RPMI8226 (cell line): ENCODE data around the gene CAMKV.

Experiments used
- DNase-seq: peaks from one replicate; pipeline ENCODE4 v3.0.0-alpha.2; 2015

Gene CAMKV

DNA sequence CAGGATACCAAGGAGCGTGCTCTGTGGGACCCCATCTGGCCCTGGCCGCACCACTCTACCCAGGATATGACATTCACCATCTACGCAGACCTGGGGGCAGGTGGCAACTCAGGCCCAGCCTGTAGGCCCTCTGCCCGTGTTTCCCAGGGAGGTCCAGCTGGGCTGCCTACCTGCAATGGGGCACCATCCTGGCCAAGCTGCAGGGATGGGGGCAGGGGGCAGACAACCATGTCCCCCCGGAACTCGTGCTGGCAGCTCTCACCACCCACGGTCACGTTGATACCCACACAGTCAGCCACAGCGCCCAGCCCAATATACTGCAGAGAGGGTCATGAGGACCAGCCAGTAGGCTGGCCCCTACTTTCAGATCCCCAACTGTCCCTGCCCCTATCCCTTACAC, 26.1 kb upstream of the CAMKV start:
- no peak for DNase-seq

DNA sequence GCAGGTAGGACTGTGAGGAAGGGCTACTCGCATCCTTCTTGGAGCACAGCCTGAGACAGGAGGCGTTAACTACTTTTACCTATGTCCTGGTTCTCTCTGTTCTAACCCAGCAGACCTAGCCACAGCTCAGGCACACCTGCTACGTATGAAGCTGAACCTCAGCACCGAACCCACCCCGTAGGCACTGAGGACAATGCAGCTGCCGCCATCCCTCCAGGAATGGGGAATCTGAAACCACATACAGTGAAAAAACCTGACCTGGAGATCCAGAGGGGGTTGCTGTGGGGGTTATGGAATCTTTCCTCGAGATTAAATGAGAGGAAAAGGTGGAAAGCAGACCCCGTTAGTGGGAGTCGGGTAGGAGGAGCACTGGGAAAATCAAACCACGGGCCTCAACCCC, 19.6 kb upstream of the CAMKV start:
- DNase-seq, result no peak

DNA sequence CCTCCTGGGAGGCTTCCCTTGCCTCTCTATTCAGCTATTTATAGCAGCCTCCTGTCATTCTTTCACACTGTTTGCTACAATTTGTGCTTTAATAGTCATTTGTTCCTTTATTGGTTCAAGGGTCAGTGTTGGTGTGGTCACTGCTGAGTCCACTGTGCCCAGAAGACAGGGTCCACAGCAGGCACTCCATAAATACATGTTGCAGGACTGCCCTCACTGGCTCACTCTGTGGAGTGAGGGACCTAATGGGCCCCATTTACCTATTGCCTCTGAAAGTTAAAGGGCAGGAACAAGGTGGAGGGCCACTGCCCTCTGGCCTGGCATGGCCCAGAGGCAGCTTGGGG, 17.2 kb upstream of the CAMKV start:
- no peak for DNase-seq

DNA sequence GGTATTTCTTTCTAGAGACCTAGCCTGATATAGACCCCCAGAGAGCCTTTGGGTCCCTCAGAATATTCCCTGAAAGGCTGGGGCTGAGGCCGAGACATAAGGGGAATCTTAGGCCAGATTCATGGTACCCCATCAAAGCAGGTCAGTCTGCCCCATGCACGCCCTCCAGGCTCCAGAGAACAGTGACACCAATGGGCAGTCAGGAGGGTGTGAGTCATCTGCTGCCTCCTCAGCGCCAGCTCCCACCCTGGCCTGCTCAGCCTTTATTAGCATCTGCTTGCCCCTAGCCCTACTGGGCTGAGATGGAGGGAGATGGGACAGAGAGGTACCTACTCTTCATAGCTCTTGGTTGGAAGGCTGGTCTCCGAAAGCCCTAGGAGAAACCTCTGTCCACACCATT, 14.3 kb upstream of the CAMKV start:
- DNase-seq, result no peak

DNA sequence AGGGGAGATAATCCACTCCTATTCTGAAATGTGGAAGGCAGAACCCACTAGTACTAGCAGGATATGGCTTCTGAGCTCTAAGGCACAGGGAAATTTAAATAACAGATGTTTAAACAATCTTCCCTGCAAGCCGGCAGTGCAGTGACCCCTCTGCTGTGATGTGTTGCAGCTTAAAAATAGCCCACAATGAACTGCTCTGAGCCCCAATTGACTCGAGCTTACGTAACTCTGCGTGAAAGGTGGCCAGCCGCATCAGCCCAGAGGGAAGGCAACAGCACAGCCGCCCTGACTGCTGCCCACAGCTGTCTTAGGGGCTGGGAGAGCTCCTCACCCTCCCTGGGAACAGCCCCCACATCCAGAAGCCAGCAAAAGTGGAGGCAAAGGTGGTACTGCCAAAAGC, 12.5 kb upstream of the CAMKV start:
- DNase-seq, result no peak

DNA sequence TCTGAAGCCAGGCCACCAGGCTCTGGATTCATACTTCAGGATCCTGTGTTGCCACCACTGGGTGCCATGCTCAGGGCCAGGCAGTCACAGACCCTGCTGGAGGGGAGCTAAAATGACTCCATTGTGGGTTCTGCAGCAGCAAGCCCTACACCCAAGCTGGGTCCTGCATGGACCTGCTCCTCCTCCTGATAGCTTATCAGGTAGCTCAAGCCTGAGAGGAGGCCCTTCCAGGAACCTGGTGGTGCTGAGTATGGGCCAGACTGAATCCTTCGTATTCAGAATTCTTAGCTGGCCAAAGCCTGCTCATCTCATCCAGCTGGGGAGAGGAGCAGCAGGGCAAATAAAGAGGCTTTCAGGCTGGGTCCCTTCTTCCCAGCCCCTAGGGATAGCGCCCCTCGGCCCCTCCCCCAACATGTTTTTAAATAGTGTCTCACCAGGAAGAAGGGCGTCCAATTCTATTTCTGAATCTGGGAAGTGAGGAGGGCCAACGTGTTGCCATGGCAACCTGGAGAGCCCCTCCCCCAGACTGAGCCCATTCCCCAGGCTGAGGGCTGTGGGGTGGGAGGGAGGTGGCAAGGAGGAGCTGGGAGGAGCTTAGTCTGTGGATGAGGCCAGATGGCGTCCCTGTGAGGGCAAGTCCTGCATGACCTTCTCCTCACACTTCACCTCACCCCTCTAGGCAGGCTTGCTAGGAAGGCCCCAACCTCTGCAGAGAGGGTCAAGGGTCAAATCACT, 11.0 kb upstream of the CAMKV start:
- peak; percentile 47 for DNase-seq

DNA sequence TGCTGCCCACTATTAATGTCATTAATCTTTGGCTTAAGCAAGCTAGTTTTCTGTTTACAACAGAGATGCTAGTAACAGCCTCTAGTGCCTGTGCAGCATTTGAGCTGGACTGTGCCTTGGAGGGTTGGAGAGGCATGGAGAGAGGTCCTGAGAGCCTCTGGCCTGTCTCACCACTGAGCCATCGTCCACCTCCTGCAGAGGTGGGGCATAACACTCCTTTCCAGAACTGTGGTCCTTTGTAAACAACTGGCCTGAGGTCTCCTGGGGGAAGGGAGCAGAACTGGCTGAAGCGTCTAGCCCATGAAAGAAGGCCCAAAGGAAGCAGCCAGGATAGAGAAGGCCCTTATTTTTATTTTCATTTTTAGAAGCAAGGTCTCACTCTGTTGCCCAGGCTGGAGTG, 10.0 kb upstream of the CAMKV start:
- no peak for DNase-seq

DNA sequence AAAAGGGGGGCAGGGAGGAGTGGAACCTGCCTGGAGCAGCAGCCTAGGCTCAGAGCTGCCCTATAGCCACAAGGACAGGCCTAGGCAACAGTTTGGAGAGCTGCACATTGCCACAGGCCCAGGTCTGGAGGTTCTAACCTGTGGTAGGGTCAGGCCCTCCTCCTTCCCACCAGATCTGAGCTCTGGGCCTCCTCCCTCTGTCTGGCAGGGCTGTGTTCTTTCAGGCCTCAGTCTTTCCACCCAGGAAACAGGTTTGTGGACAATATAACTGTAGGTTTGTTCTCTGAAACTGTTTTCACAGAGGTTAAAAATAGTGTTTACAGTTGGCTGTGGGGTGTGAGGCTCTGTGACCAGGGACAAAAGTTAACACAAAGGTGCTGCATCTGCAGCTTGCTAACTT, 9.0 kb upstream of the CAMKV start:
- DNase-seq, result peak; percentile 34

DNA sequence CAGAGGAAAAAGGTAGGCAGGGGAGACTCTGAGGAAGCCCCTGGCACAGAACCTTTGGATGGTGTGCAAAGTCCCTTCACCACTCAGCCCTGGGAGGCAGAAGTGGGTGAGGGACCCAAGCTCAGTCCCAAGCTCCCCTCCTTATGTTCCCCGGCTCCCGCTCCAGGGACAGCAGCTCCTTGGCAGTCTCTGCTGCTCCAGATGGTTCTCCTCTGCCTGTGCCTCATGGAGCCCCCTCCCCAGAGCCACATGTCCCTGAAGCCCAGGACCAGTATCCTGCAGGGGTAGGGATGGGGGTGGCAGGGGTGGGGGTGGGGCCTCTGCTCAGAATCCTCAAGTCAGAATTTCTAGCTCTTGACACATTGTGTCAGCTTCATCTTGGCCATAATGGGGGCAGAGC, 8.0 kb upstream of the CAMKV start:
- DNase-seq, result no peak

DNA sequence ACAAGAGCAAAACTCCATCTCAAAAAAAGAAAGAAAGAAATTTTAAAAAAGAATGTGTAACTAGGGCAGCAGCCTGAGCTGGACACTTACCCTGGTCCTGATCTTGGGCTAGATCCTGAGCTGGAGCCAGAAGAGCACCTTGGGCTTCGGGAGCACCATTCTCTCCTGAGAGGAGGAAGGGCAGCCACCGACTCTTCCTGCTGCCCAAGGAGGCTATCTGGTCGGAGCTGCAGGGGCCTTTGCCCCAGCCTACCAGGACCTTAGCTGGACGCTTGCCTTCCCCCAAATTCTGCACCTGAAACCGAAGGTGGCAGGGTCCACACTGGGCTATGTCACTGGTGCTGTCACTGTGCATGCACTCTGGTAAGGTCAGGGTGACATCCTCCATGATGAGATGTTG, 6.9 kb upstream of the CAMKV start:
- no peak for DNase-seq

DNA sequence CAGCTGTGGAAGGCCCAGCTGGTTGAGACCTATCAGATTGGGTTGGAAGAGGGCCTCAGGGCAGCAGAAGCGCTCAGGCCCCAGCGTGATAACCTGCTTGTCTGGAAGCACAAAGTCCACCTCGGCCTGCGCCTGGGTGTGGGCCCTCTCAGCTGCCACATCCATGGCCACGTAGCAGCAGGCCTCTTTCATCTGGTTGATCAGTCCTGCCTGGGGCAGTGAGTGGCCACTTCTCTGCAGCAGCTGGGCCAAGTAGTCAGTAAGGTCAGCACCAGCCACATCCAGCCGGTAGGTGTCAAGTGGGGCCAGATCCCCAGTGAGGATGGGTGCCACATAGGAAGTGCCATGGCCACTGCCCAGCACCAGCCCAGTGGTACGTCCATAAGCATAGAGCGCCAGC, 3.9 kb upstream of the CAMKV start:
- DNase-seq, result no peak

DNA sequence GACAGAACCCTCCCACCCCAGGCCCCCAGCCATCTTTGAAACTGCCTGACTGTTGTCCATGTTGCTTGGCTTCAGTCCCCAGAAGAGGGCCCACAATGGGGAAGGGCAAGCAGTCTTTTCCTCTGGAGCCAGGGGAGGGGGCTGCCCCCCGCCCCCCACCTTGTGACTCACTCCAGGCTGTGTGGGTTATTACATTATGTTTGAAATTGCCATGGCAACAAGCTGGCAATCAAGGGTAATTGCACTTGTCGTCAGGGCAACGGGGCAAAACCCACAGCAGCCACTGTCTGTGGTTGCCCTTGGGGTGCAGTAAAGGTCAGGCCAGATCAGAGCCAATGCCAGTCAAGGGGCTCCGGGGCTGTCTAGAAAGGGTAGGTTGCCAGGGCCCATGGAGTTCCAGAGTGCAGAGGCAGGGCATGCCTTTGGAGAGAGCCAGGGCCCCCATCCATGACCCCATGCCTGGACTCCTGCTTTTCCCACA, 3.1 kb upstream of the CAMKV start:
- peak; percentile 56 for DNase-seq

DNA sequence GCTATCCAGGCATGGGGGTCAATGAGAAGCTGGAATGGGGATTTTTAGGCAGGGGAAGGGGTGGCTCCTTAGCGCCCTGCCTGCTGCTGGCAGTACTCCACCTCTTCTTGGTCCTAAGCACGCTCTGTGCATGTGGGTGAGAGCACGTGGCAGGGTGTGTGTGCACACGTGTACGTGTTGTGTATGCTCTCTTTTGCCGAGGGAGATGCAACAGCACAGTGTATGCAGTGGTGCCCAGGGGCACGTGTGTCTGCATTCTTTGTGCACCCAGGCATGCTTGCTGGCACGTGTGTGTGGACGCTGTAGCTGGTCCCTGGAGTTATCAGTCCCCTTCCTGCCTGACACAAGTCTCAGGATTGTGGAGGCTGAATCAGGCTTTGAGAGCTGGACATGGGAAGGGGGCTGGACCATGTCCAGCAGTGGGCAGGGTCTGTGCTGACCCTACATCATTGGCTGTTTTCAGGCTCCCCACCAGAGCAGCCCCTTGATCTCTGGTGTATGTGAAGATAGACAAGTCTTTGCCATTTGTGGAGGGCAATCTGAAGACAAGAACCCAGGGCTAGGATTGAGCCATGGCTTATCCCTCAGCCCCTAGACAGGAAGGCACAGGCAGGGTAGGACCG, 1.9 kb upstream of the CAMKV start:
- no peak for DNase-seq

DNA sequence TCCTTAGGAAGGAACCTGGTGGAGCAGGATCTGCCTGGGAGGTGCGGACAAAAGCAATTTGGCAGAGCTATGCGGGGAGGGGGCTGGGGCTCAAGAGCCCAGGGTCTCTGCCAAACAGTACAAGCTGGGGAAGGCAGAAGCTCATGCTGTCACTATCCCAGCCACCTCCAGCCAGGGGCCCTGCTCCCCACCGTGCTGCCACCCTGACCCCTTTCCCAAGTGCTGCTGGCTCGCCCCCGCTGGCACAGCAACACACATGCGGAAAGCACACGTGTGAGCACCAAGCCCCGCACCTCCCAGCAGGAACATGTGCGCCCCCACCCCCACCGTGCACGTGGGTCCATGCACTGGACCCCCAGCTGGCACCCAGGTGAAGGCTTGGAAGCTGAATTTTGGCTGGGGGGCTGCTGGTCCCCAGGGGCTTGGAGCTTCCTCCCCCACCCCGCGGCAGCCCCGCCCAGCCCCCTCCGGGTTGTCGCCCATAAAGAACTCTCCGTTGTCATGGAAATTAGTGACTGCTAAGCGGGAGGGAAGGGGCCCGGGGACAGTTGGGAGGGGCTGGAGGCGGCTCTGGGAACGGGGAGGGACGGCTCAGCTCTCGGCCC, 742 bp downstream of the CAMKV start:
- DNase-seq, result no peak

DNA sequence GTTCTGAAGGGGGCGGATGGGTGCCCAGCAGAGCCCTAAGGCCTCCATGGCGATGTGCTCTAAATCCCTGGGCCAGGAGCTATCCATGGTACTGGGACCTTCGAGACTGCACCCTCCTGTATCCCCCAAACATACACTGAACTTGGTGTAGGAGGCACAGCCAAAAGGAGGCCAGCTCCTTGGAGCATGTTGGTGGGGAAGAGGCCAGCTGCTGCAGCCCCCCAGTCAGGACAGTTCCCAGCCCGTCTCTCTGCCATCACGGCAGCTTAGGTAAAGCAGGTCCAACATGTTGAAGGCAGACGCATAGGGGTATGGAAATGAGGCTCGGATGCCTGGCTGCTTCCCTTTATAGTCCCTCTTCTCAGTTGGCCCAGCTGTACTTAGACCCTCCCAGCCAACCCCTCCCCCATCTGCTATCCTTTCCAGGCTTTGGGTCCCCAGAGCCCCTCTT, 1.8 kb downstream of the CAMKV start:
- peak; percentile 49 for DNase-seq

DNA sequence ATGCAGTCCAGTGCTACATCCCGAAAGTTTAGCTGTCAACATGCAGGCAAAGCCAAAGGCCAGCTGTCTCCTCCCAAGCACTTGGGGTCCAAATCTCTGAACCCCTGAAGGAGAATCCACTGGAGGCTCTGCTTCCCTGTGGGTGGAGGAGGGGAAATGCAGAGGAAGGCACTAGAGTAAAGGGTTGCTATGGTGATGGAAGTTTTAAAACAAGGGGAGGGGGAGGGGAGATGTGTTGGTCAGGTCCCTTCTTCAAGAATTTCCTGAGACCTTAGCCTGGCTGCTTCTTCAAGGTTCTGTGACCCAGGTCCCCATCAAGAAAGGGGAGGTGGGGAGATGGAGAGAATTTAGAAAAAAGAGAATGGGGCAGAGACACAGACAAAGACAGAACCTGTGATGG, 2.3 kb downstream of the CAMKV start:
- DNase-seq, result no peak

DNA sequence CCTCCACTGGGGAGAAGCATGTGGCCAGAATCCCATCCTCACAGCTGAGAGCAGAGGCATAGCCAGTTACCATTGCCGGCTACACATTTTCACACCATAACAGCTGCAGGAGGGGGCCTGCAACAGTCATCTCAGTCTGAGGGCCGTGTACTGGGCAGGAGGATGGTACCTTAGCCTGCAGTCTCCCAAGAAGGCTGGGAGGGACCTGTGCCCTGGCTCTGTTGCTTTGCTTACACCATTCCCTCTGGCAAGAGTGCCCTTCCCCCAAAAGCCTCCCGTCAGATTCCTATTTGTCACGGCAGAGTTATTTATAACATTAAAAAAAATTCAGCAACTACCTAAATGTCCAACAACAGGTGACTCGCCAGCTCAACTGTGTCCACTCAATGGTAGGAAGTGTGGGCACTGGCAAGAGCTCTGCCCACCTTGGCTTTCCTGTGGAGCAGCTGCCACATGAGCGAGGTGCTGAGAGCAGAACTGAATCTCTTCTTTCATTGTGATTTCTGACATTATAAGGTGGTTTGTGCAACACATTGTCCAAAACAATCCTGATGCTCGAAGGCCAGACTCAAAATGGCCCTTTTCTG, 4.4 kb downstream of the CAMKV start:
- DNase-seq, result no peak

DNA sequence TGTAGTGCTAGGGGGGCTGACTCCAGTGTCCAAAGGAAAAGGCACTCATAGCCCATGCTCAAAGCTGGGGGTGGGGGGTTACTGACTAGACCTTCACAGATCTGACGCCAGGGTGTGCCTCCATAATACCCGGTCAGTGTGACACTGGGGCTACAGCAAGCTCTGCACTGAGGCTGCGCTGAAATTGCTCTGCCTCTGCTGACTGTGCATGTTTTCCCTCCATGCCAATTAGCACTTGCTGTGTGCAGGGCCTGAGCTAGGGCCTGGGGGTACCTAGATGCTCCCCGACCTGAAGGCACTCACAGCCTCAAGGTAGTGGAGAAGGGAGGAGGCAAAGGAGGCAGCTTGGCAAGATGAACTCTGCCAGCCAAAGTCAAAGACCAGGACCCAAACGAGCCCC, 5.2 kb downstream of the CAMKV start:
- no peak for DNase-seq

DNA sequence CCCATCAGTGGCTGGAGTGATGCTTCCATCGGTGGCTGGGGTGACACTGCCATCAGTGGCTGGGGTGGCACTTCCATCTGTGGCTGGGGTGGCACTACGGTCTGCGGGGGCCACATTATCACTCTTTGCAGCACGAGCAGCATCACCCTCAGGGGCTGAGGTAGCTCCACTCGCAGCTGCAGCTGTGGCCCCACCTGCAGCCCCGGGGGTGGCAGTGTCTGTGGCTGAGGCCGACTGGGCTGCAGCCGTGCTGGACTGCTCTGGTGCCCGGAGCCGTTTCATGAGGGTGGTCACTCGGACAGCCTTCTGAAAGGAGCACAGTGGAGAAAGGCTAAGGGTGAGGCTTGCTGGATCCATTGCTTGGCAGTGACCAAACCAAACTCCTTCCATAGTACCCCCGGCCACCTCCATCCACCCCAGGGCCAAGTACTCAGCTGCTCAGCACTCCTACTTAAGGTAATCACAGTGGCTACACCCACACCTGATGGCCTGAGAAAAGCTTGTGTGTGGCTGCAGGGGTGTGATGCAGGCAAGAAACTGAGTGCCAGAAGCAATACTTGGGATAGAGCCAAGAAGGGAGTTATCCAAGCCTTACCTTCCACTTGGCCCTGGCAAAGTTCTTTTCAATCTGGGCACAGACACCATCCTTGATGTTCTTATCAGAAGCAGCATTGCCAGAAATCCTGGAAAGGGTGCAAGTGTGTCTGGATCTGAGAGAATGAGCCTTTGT, 10.0 kb downstream of the CAMKV start:
- no peak for DNase-seq

DNA sequence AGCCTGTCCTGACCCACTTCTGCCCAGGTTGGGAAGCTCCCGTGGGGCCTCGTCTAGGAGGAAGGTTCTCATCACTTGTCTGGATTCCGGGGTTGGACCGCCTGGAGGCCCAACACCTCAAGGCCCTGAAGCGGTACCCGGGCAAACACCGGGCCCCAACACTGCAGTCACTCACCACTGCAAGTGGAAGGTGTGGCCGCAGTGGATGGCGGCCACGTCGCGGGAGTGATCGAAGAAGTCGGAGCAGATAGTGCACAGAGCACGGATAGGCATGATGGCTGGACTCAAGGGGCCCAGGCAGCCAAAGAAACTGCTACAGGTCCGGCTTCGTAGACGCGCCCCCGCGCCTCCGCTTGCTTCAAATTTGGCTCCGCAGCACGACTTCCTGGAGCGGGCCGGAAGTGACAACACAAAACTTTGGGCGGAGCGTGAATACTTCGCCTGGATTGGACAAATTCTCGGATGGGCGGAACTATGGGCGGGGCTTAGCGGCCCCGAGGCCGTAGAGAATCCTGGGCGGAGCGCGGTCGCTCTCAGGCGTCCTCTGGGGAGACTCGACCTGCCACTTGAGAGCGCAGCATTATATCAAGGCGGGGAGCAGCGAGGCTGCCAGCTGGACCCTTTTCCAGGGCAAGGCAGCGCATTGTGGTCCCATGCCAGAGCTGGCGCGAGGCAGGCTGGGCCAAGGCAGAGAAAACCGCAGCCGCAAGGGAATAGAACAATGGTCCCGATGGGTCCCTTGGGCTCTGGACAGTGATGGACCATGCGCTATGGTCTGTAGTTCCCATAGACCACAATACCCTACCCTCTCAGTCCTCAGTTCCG, 13.3 kb downstream of the CAMKV start, which contains the start of gene TRAIP:
TSS of gene TRAIP (minus strand) at position 384 of the 825 bp plus-strand sequence. CDS start at position 273, 111 bp downstream.
- DNase-seq, result peak; percentile 97

DNA sequence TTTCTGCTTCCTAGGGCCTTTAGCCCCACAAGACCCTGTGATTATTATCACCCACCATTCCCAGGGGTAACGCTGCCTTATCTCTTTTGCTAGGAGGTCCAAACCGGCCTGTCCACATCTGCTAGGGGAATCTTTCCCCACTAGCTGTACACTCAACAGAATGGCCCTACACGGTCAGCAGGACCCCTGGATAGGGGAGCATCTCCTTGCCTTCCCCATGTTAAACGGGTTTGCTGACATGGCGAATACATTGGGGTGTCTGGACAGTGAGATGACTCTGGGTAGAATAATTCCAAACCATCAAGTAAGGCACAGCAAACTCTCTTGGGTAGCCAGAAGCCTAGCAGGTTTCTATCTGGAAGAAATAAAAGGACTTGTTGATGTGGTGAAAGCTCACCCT, 14.0 kb downstream of the CAMKV start:
- DNase-seq, result no peak

DNA sequence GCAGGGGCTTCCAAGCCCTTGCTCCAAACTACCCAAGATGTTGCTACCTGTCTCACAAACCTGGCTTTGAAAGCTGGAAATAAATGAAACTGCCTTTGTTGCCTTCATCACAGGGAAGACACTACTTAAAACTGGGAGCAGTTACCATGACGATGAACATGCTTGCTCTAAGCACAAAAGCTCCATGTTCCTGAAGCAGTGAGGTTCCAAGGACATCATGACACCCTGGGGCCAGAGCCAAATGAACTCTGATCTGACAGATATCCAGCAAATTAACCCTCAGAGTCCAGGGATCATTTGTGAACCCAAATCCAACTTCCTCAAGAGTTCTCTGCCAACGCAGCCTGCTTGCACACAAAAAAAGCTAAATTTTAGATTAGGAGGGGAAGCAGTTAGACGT, 24.0 kb downstream of the CAMKV start:
- DNase-seq, result no peak
